ENCODE results near the gene ADGRL3. TPM values are rescaled to one million over a fixed set of nuclear protein-coding genes. Genes with fewer than 3 reads are reported as not detected.

ADGRL3 gene
- polyA plus RNA-seq (ENCODE audit: insufficient read depth in 1 of 5, insufficient read length in 5 of 5, low replicate concordance in 1 of 5), result 10 to 100 TPM; 11.6 to 20.6 (median 19.9) TPM
- long read RNA-seq, donor 1, result 0 reads
- long read RNA-seq, donor 2, partial matches to known transcripts, result 12 of 12 reads
- long read RNA-seq, donor 2, other reads (novel, unspliced or antisense), result 0 of 12 reads
- long read RNA-seq, donor 3, result 0 reads
- long read RNA-seq, donor 4, result 0 reads
- long read RNA-seq, donor 5, result 0 reads
- long read RNA-seq, donor 6, result 0 reads
- long read RNA-seq, donor 7, result 0 reads
- long read RNA-seq, donor 8, result 0 reads

- DNase-seq, result peak; percentile 73 to 77
Measured at GRCh38 chr4:61200187-61200915, at the start of gene ADGRL3. TSS of gene ADGRL3 (plus strand) at chr4:61200326.

GRCh38 chr4:61152433-61152832, 47.7 kb upstream of the ADGRL3 start:
- DNase-seq, result peak in 1 of 2 donors; percentile 0

GRCh38 chr4:61160478-61160877, 39.6 kb upstream of the ADGRL3 start:
- no peak for DNase-seq

GRCh38 chr4:61162116-61162515, 38.0 kb upstream of the ADGRL3 start:
- no peak for DNase-seq

GRCh38 chr4:61173799-61174198, 26.3 kb upstream of the ADGRL3 start:
- DNase-seq, result no peak

GRCh38 chr4:61175495-61175894, 24.6 kb upstream of the ADGRL3 start:
- no peak for DNase-seq

- no peak for DNase-seq
Measured at GRCh38 chr4:61177367-61177766, 22.8 kb upstream of the ADGRL3 start.

GRCh38 chr4:61180405-61180804, 19.7 kb upstream of the ADGRL3 start:
- no peak for DNase-seq

- DNase-seq, result no peak
Measured at GRCh38 chr4:61182915-61183314, 17.2 kb upstream of the ADGRL3 start.

- DNase-seq, result no peak
Measured at GRCh38 chr4:61185288-61185687, 14.8 kb upstream of the ADGRL3 start.

- no peak for DNase-seq
Measured at GRCh38 chr4:61192392-61192791, 7.7 kb upstream of the ADGRL3 start.

- no peak for DNase-seq
Measured at GRCh38 chr4:61193863-61194262, 6.3 kb upstream of the ADGRL3 start.

- no peak for DNase-seq
Measured at GRCh38 chr4:61194571-61194970, 5.6 kb upstream of the ADGRL3 start.

- no peak for DNase-seq
Measured at GRCh38 chr4:61195101-61195500, 5.0 kb upstream of the ADGRL3 start.

GRCh38 chr4:61198686-61199085, 1.4 kb upstream of the ADGRL3 start:
- no peak for DNase-seq

- DNase-seq, result no peak
Measured at GRCh38 chr4:61199873-61200186, 296 bp upstream of the ADGRL3 start.

GRCh38 chr4:61200916-61201526, 895 bp downstream of the ADGRL3 start:
- DNase-seq, result peak; percentile 50 to 56

GRCh38 chr4:61201561-61201960, 1.4 kb downstream of the ADGRL3 start:
- DNase-seq, result no peak

GRCh38 chr4:61201961-61202637, 2.0 kb downstream of the ADGRL3 start:
- DNase-seq, result peak; percentile 19 to 26

- peak; percentile 19 to 32 for DNase-seq
Measured at GRCh38 chr4:61202638-61203435, 2.7 kb downstream of the ADGRL3 start.

GRCh38 chr4:61203436-61203790, 3.3 kb downstream of the ADGRL3 start:
- no peak for DNase-seq

Measured in right lung (tissue), 10 donors.